ENCODE measurements around the gene HDAC11. TPM values are rescaled to one million over a fixed set of nuclear protein-coding genes. Genes with fewer than 3 reads are reported as not detected.

The HDAC11 gene
- total RNA-seq, 1 experiment from 2014 or later: 11.8 TPM

DNA sequence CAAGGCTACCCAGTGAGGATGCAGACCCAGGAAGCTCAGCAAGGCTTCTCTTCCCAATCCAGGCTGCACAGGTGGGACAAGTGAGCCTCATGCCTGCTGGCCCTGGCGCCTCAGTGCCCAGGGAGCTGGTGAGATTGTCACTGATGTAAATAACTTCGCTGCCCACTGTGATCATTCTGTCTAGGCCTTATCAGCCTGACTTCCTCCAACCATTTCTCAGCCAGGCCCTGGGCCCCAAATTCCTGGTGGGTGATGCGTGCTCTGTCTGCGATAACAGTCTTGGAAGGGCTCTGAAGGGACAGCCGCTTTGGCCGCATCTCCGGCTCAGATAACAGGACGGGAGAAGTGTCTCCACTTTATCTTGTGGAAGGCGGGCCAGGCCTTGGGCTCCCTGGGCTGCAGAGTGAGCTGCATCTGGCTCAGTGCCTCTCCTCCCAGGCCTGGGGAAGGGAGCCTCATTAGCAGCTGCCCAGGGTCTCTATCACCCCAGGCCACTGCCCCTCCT lies 66.6 kb downstream of the HDAC11 start:
- no peak overlapping the region for H3K27ac Mint-ChIP-seq (ENCODE audit: unreplicated experiment)
- no peak overlapping the region for H3K4me3 Mint-ChIP-seq (ENCODE audit: low read depth, unreplicated experiment)

DNA sequence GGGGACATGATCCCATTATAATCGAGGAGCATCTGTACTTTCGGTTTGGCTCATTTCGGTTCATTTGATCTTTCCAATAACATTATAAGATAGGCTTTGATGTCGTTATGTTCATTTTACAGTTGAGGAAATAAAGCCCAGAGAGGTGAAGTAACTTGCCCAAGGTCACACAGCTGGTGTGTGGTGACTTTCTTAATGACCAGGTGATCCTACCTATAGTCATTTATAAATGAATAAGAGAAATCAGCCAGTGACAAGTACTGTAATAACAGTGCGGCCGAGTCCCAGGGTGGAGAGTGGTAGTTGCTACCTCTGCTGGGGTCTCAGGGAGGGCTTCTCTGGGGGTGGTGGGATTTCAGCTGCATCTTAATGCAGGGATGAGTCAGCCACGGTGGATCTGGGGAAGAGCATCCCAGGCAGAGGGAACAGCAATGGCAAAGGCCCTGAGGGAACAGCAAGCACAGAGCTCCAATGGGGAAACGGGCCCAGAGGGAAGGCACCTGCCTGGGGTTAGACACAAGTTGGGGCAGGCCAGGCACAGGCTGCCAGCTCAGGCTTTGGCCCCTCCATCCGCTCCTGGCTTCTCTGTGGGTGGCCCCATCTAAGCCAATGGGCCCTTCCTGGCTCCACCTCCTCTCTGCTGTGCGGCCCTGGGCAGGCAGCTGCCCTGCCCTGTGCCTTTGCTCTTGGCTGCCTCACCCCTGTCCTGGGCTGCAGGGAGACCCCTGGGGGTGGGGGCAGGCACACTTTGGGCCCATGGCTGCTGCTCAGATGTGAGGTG lies 67.7 kb downstream of the HDAC11 start:
- DNase-seq: no peak
- TF ChIP-seq, protein P1, sequence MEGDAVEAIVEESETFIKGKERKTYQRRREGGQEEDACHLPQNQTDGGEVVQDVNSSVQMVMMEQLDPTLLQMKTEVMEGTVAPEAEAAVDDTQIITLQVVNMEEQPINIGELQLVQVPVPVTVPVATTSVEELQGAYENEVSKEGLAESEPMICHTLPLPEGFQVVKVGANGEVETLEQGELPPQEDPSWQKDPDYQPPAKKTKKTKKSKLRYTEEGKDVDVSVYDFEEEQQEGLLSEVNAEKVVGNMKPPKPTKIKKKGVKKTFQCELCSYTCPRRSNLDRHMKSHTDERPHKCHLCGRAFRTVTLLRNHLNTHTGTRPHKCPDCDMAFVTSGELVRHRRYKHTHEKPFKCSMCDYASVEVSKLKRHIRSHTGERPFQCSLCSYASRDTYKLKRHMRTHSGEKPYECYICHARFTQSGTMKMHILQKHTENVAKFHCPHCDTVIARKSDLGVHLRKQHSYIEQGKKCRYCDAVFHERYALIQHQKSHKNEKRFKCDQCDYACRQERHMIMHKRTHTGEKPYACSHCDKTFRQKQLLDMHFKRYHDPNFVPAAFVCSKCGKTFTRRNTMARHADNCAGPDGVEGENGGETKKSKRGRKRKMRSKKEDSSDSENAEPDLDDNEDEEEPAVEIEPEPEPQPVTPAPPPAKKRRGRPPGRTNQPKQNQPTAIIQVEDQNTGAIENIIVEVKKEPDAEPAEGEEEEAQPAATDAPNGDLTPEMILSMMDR (IDR thresholded peaks at IDR 0.05; ENCODE audit: unreplicated experiment): no peak
- intact Hi-C loops (cut with micrococcal nuclease; ENCODE audit: unreplicated experiment): no loop called here
- CTCF ChIA-PET: no interaction called here
- Mint-ChIP-seq H3K27ac (ENCODE audit: unreplicated experiment) (no peak overlapping the region), H3K4me3 (ENCODE audit: low read depth, unreplicated experiment) (no peak overlapping the region), H3K36me3 (ENCODE audit: insufficient read depth, unreplicated experiment) (no peaks in the 10 kb centered on the region), H3K9me3 (ENCODE audit: low read depth, unreplicated experiment) (no peaks in the 10 kb centered on the region), H3K4me1 (ENCODE audit: low read depth, unreplicated experiment) (peaks cover under 1% of the 10 kb centered on the region), H3K27me3 (ENCODE audit: unreplicated experiment) (peaks cover 23% of the 10 kb centered on the region)
- BruUV-seq (replicated peaks): no TSS peak

More for the DNA sequence above, 66.6 kb downstream of the HDAC11 start:
- no TSS peak for BruUV-seq (replicated peaks)
- H3K27me3 Mint-ChIP-seq (ENCODE audit: unreplicated experiment): peaks cover 12% of the 10 kb centered on the region
- TF ChIP-seq, protein P1 (IDR thresholded peaks at IDR 0.05; ENCODE audit: unreplicated experiment): no peak
- H3K4me1 Mint-ChIP-seq (ENCODE audit: low read depth, unreplicated experiment): no peaks in the 10 kb centered on the region
- H3K9me3 Mint-ChIP-seq (ENCODE audit: low read depth, unreplicated experiment): no peaks in the 10 kb centered on the region
- DNase-seq: no peak
- no peaks in the 10 kb centered on the region for H3K36me3 Mint-ChIP-seq (ENCODE audit: insufficient read depth, unreplicated experiment)
- CTCF ChIA-PET: no interaction called here
- intact Hi-C loops (cut with micrococcal nuclease; ENCODE audit: unreplicated experiment): no loop called here

DNA sequence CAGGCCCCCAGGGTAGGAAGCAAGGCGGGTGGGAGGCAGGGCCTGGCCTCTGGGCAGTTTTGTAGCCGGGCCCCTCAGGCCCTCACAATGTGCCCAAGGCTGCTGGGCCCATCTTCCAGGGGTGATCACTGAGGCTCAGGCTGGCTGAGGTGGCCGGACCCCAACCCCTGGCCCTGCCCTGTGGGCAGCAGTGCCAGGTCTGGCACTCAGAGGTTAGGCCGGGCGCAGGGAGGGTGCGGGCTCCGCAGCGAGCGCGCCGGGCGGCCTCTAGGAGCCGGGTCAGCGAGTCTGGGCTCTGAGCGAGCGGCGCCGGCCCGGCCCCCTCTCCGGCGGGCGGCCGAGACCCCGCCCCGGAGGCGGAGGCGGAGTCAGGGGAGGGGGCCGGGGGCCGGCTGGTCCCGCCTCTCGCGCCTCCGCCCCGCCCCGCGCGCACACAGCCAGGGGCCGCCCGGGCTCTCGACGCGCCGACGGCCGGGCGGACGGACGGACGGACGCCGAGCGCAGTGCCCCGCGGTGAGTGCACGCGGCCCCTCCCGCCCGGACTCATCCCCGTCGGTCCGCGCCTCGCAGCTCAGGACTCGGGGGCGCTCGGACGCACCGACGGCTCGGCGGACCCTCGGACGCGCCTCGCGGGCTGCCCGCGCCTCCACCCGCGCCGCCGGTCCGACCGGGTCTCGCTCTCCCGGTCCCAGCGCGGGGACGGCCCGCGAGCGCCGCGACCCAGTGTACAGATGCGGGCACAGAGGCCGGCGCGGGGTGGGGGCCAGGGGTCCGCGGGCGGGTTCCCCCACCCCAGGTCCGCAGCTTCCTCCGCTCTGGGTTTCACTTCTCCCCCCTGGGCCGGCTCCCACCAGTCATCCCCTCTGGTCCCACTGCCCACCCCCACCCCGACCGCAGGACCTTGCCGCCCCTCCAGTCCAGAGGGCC lies 68.9 kb downstream of the HDAC11 start, which contains the start of gene FBLN2:
FBLN2 (plus strand) TSS at position 430 of the 927 bp plus-strand sequence. CDS start 21,231 bp downstream, outside the sequence.
- Mint-ChIP-seq H3K4me3 (ENCODE audit: low read depth, unreplicated experiment) (no peak within 1 kb of the TSS), H3K36me3 (ENCODE audit: insufficient read depth, unreplicated experiment) (no peaks in the 10 kb centered on the region), H3K9me3 (ENCODE audit: low read depth, unreplicated experiment) (no peaks in the 10 kb centered on the region), H3K27me3 (ENCODE audit: unreplicated experiment) (peaks cover 35% of the 10 kb centered on the region), H3K27ac (ENCODE audit: unreplicated experiment) (no peak within 1 kb of the TSS), H3K4me1 (ENCODE audit: low read depth, unreplicated experiment) (peaks cover 7% of the 10 kb centered on the region)
- TF ChIP-seq, protein P1 (IDR thresholded peaks at IDR 0.05; ENCODE audit: unreplicated experiment): no peak
- intact Hi-C loops (cut with micrococcal nuclease; ENCODE audit: unreplicated experiment): no loop called here
- no peak for DNase-seq
- no TSS peak for BruUV-seq (replicated peaks)
- CTCF ChIA-PET: no interaction called here

DNA sequence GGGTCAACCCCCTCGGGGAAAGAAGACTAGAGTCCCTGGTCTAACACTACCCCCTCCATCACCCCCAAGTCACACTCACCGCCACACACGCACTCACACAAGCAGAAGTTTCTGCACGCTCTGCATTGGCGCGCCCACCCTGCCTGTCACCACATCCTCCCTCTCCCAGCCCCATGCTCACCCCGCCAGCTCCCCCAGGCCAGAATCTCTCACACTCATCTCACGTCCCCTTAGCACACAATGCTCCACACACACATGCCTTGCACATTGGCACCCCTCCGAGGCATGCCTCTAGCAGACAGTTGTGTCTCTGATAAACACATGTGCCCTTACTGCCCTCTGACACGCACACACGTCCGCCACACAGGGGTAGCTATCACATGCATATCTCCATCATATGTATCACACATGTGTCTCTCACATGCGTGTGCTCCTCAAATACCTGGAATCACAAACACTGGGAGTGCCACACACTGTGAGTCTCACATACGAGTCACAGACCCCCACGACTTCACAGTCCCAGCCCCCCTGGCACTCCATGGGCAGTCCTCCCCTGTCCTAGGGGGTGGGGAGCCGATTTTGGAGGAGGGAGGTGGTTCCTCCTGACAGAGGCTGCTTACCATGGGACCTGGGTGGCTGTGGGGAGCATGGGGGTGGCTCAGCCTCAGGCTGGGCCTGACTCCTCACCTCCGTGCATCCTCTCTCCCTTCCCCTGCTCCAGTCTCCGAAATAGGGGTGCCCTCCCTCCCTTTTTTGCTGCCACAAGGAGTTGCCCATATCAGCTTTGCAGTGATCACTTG lies 69.7 kb downstream of the HDAC11 start:
- no peak overlapping the region for H3K27ac Mint-ChIP-seq (ENCODE audit: unreplicated experiment)
- no peak overlapping the region for H3K4me3 Mint-ChIP-seq (ENCODE audit: low read depth, unreplicated experiment)
- H3K36me3 Mint-ChIP-seq (ENCODE audit: insufficient read depth, unreplicated experiment): no peaks in the 10 kb centered on the region
- no TSS peak for BruUV-seq (replicated peaks)
- peaks cover 7% of the 10 kb centered on the region for H3K4me1 Mint-ChIP-seq (ENCODE audit: low read depth, unreplicated experiment)
- DNase-seq: no peak
- intact Hi-C loops (cut with micrococcal nuclease; ENCODE audit: unreplicated experiment): no loop called here
- H3K27me3 Mint-ChIP-seq (ENCODE audit: unreplicated experiment): peaks cover 43% of the 10 kb centered on the region
- CTCF ChIA-PET: no interaction called here
- TF ChIP-seq, protein P1 (IDR thresholded peaks at IDR 0.05; ENCODE audit: unreplicated experiment): no peak
- no peaks in the 10 kb centered on the region for H3K9me3 Mint-ChIP-seq (ENCODE audit: low read depth, unreplicated experiment)

All from Calu3 (cell line).